Activated T-helper 1 cell treated with Interleukin-2 at 50 U/mL for 16 hours (primary cell): ENCODE results near the gene ADAM11.

Experiments
- DNase-seq: peaks from one replicate; pipeline ENCODE4 v3.0.0-alpha.2; 2020; ENCODE audit warnings: low read depth

The ADAM11 gene

DNA sequence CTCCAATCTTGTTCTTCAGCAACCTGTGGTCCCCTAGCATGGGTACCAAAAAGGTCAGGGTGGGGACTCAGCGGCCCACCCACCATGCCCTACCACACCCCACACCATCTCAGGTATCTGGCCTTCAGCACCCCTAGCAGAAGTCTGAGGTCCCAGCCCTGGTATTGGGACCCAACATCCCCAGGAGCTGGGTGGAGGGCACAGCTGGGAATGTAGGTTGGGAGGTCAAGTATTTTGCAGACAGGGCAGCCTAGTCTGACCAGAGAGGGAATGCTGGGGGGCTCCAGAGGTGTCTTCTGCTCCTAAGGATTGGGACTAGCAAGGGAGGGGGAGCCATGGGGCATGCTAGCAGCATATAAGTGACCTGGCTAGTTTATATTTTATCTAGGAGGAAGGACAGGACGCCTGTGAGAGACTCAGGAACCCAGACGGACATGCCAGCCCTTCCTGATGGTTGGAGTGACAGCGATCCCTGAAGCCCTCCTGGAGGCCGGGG, 822 bp upstream of the ADAM11 start:
- DNase-seq, result no peak

DNA sequence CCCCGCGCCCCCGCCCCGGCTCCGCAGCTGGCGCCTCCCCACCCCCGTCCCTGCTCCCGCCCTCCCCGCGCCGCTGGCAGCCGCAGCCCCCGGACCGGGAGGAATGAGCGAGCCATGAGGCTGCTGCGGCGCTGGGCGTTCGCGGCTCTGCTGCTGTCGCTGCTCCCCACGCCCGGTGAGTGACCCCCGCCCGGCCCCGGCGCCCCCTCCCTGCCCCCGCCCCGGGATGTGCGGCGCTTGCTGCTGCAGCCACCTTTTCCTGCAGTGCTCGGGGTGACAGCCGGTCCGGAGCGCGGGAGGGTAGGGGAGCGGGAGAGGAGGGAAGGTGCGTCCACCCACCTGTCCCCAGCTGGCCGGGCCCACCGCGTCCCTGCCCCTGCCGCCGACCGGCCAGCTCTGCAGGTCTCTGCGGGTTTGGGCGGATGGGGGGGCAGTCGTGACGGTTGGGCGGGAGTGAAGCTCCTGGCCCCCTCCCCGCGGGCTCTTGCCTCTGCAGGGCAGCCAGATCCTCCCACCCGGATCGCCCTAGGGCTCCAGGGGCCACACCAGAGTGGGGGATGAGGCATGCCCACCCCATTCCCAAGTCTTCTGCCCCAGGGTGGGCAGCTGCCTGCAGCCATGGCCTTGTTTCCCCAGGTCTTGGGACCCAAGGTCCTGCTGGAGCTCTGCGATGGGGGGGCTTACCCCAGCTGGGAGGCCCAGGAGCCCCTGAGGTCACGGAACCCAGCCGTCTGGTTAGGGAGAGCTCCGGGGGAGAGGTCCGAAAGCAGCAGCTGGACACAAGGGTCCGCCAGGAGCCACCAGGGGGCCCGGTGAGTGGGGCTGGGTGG, 513 bp downstream of the ADAM11 start:
- no peak for DNase-seq

DNA sequence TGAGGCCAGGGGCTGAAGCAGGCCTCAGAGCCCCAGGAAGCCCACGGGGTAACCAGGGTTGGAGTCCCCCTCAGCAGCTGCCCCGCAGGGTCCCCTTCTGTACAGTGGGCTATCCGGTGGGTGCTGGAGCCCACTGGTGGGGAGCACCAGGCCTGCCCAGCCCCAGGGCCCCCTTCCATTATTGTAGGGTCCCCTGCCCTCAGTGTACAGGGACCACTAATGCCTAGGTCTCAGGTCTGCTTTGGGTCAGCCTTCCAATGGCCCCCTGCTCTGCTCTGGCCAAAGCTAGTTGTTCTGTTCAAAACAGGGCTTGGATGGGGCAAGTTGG, 1.1 kb downstream of the ADAM11 start:
- no peak for DNase-seq

- DNase-seq, result no peak
Observed at GRCh38 chr17:44760474-44761308, 1.9 kb downstream of the ADAM11 start.

DNA sequence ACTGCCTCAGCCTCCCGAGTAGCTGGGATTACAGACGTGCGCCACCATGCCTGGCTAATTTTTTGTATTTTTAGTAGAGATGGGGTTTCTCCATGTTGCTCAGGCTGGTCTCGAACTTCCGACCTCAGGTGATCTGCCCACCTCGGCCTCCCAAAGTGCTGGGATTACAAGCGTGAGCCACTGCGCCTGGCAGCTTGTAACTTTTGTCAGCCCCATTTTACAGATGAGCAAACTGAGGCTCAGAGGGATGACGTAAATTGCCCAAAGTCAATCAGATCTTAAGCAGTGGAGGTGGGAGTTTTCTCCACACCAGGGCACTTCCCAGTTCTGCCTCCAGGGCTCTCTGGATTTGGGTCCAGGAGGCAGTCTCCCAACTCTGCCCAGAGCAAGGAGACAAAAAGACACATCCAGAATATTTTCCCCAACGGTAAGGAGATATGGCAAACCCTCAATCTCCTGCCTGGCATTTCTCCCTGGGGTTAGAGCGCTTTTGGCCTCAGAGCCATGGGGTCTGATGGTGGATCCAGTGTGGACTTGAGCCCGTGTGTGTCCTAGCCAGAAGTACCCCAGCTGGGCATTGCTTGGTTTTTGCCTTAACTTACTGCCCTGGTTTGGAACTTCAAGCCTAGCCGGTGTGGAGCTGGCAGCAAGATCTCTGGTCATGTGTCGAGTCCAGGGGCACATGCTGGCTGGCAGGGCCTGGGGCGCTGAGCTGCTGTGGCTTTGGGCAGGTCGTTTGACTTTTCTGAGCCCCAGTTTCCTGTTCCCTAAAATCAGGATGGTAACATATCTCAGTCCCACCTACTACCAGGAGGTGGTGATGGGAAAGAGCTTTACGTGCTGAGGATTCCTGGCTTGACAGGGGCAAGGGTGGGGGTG, 3.4 kb downstream of the ADAM11 start:
- DNase-seq, result no peak

- no peak for DNase-seq
Observed at GRCh38 chr17:44763170-44763569, 4.4 kb downstream of the ADAM11 start.

- DNase-seq, result no peak
Observed at GRCh38 chr17:44765965-44766364, 7.2 kb downstream of the ADAM11 start.

DNA sequence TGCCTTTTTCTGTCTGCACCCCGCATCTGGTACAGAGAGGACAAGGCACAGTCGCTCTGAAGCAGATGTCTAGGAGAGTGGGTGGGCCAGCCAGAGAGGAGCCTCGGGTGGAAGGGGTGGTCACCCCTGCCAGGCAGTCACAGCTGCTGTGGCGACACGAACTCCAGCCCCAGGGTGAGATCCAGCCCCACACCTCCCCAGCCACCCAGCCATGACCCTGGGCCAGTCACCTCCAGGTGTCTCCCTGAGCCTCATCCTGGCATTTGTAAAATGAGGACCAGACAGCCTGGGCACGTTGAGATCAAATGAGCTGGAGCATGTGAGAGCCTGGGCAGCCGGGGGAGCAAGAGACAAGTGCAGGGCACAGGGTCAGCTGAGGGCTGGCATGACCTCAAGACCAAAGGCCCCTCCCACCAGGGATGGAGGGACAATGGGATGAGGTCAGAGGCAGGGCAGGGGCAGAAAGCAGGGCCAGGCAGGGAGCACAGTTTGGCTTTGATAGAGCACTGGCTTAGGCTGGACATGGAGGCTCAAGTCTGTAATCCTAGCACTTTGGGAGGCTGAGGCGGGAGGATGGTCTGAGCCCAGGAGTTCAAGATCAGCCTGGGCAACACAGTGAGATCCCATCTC, 7.7 kb downstream of the ADAM11 start:
- no peak for DNase-seq

DNA sequence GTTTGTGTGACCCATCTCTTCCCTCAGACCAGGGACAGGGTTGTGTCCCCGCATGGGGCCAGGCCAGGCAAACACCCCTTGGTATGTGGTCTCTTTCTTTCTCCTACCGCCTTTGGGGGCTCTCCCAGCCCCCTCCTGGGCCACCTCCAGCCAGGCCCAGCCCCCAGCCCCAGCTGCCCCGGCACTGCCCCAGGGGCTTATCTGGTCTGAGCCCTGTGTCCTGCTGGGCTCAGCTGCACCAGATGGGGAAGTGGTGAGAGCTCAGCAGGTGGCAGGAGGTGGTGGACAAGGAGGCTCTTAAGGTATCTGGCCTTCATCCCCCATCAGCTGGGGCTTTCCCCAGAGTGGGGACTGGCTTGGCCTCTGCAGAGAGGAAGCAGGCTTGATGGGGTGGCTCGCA, 8.7 kb downstream of the ADAM11 start:
- DNase-seq, result no peak

DNA sequence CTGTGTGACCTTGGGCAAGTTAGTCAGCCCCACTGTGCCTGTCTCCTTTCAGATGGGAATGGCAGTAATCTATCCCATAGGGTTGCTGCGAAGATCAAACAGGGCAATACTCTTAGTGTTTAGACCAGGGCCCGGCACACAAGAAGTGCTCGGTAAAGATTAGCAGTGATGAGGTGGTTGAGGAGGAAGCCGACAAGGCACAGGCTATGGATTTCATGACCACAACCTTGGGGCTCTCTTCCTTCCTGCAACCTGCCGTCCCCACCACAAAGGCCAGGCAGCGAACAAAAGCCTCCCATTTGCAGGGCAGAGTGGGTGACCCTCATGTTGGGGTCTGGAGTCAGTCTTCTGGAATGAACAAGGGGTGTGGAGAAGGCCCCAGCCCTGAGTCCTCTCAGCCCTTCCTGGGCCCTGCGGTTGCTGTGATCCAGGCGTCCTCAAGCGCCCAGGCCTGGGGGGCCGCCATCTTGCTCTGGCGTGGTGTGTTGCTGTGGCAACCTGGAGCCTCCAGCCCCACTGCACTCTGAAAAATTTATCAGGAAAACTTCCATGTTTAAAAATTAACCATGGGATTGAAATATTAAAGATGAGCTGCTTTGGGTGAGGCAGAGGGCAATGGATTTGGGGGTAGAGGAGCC, 9.8 kb downstream of the ADAM11 start:
- DNase-seq, result no peak

- no peak for DNase-seq
Observed at GRCh38 chr17:44769230-44769629, 10.4 kb downstream of the ADAM11 start.

GRCh38 chr17:44769647-44770084, 10.9 kb downstream of the ADAM11 start:
- no peak for DNase-seq

DNA sequence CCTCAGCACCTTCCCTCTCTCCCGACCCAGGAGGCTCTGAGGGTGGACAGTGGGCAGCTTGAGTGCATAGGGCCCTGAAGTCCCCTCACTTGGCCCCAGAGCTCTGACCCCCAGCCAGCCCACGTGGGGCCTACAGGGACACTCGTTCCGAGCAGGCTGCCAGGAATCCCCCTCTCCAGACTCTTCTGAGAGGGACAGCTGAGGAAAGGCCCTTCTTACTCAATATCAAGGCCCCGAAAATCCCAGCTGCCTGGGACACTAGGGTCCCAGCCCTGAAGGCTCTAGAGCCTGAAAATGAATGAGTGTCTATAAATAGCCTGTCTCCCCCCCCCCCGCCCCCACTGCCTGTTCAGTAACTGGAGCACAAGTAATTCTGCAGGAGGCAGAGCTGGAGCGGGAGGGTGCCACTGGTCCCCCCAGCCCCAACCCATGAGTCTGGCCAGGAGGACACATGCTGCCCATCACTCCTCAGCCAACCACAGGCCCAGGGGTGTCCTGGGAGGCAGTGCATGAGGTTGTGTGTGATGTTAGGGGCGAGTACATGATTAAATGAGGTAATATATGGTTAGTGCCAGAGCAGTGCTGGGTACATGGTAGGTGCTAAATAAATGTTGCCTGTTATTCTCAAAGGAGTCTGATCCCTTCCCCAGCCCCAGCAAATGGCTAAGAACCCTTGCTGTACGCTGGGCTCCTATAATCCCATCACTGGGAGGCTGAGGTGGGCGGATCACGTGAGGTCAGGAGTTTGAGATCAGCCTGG, 11.6 kb downstream of the ADAM11 start:
- no peak for DNase-seq

GRCh38 chr17:44772308-44773045, 13.7 kb downstream of the ADAM11 start:
- DNase-seq, result no peak

DNA sequence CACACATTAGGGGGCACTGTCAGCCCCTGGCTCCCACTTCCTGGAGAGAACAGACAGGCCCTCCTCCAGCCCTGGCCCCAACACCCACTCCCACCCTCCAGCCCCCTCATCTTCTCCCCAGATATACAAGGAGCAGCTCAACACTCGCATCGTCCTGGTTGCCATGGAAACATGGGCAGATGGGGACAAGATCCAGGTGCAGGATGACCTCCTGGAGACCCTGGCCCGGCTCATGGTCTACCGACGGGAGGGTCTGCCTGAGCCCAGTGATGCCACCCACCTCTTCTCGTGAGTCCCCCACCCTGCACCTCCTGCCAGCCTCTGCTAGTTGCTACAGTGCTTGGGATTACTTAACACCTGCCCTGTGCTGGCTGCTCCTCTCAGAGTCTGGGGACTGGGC, 14.4 kb downstream of the ADAM11 start:
- no peak for DNase-seq

DNA sequence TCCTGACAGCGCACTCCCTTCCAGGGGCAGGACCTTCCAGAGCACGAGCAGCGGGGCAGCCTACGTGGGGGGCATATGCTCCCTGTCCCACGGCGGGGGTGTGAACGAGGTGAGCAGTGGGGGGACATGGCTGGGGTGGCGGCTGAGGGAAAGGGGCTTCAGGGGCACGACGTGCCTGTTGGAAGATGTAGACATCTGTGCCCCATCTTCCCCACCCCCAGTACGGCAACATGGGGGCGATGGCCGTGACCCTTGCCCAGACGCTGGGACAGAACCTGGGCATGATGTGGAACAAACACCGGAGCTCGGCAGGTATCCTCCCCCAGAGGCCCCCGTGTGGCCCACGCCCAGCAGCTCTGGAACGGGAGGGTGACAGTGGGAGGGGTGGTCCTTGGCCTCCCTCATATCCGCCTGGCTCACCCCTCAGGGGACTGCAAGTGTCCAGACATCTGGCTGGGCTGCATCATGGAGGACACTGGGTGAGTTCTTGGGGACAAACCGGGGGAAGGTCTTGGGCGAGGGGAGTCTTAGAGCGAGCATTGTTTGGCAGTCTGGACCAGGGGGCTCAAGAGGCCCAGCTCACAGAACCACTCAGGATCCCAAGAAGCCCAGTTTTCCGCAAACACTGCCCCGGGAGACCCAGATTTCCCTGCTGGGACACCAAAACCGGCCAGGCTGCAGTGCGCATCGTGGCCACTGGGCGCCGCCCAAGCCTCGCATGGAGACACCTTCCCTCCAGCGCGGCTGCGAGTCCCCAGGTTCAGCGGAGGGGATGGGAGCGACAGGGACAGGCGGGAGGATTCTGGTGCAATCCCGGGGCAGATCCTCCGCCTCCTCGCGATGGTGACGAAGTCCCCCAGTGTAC, 15.7 kb downstream of the ADAM11 start:
- peak; percentile 74 for DNase-seq

- DNase-seq, result peak; percentile 94
Observed at GRCh38 chr17:44775136-44775837, 16.5 kb downstream of the ADAM11 start.
